CD1c-positive myeloid dendritic cell (primary cell): Measurements from ENCODE around the gene RAB5B.
"Not testable (repeated sequence)": the region's sequence is repeated elsewhere in the genome, so short reads cannot be mapped to it uniquely, and the experiment has no call there.

Experiments used
- DNase-seq: peaks from one replicate; pipeline ENCODE4 v3.0.0-alpha.2; 2016; ENCODE audit errors: extremely low spot score

Gene RAB5B

DNA sequence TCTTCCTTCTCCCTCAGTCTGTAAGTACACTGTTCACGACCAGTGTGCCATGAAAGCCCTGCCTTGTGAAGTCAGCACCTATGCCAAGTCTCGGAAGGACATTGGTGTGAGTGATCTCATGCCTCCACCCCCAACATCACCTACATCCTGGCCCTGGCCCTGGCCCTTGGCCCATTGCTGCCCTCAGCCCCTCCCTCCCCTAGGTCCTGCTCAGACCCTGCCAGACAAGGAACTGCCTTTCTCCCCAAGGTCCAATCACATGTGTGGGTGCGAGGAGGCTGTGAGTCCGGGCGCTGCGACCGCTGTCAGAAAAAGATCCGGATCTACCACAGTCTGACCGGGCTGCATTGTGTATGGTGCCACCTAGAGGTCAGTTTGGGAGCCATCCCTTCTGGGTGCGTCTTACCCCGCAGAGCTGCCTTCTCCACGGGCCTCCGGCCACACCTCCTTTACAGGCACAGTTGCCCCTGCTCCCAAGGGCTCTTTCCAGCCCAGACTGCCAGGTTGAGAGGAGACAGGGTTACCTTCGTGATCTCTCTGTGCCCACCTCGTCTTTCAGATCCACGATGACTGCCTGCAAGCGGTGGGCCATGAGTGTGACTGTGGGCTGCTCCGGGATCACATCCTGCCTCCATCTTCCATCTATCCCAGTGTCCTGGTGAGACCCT is 33.7 kb upstream of the RAB5B start:
- DNase-seq = peak; percentile 91

DNA sequence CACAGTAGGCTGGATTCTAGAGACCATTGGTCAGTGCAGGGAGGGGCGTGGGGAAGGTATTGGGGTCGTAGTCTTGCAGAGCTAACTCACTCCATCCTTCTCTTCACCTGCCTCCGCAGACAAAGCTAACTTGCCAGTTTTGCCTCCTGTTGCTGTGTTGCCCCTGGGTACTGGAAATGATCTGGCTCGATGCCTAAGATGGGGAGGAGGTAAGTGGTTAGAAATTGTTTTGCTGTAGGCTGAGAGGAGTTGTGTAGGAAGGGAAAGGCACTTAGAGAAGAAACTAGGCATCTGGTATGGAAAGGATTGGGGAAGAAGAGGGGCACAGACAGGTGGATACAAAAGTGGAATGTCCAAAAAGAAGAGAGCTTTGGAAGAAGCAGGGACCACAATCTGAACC is 31.8 kb upstream of the RAB5B start:
- DNase-seq = no peak

DNA sequence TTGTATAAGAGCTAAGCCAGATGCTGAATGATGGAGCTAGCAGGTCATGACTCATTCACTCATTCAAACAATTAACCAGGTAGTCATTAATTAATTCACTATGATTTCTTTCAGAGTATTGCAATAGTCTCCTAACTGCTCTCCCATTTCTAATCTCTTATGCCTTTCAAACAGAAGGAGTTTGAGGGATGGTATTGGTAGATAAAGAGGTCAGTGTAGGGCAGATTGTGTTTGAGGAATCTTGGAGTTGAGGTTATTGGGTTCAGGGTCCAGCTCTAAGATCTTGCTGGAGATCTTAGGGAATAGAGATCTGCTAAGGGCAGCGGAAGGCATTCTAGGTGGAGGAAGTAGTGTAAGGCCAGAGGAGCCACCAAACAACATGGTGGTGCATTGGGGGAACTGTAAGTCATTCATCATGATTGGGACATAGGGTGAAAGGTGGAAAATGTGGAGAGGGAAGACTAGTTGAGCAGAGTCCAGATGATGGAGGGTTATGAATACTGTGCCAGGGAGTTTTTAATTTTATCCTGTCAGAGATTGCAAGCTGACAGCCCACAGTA is 31.2 kb upstream of the RAB5B start:
- no peak for DNase-seq

DNA sequence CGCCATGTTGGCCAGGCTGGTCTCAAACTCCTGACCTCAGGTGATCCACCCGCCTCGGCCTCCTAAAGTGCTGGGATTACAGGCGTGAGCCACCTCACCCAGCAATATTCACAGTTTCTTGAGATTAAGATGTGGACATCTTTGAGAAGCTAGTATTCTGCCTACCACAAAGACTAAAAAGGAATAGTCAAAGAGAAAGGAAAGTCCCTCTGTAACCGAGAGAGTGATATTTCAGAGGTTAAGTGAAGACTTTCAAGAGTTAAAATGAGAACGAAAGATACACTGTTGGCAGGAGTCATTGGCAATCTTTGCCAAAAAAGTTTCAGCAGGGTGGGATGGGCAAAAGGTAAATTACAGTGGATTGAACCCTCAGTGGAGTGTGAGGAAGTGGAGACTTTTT is 27.3 kb upstream of the RAB5B start:
- no peak for DNase-seq

DNA sequence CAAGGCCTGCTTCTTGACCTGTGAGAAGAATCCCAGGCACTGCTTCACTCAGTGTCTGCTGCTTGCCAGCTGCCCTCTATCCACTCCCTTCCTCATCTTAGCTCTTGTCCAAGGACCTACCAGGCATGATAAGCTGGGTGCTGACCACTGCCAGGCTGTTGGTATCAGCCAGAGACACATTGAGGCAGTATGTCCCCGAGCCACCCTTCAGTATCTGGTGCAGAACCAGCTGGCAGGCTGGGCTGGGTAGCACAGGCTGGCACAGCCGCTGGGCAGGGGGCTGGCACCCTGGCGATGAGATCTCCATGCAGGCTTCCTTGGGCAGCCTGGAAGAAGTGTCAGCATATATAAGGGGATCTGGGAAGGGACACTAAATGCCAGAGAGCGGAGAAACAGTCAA is 18.5 kb upstream of the RAB5B start:
- no peak for DNase-seq

DNA sequence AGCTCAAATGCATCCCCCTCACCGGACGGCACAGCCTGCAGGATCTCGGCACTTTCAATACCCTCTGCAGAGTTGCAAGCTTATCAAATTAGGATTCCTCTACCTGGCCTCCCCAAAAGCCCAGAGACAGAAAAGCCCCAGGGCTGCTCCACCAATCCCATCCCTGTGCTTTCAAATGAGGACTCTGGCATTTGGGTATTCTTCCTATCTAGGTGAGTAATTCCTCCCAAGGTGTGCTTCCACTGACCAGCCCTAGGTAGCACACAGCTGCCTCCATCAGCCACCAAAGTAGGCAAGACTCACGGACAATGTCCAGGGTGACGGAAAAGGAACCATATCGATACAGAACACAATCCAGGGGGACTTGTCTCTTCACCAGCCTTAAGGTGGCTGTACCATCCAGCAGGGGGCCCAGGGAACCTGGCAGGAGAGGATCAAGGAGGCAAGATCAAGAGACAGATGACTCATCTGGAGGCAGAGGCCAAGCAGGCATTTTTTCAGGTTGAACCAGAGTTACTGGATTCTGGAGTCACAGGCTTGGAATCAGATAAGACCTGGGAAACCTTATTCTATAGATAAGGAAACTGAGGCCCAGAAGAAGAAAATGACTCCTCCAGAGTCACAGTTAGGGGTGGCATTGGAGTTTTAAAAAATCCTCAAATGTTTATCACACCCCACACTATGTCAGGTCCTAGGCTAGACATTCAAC is 17.9 kb upstream of the RAB5B start:
- no peak for DNase-seq

DNA sequence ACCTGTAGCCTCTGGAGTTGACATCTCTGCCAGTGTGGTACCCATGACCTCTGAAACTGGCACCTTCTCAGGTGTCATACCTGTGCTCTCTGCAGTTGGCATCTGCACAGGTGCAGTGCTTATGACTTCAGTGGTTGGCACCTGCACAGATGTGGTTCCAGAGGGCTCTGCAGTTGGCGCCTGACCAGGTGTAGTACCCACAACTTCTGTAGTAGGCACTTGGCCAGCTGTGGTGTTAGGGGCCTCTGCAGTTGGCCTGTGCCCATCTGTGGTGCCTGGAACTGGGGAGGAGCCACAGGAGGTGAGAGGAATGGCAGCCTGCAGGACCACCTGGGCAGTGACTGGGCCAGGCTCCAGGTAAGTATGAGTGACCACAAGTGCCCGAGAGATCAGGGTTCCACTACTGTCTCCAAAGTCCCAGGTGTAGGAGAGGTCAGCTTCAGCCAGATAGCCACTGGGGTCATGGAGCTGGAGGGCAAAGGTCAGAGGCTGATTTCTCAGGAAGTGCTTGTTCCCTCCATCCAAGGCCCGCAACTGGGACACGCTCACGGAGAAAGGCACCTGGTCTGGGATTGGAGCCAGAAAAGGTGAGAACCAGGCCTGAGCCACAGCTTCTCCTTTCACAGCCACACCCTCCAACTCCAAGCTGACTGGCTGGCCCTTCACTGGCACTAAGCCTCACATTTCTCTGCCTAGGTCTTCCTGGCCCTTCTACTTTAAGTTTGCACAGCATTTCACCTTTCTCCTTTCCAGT is 16.6 kb upstream of the RAB5B start:
- DNase-seq = no peak

DNA sequence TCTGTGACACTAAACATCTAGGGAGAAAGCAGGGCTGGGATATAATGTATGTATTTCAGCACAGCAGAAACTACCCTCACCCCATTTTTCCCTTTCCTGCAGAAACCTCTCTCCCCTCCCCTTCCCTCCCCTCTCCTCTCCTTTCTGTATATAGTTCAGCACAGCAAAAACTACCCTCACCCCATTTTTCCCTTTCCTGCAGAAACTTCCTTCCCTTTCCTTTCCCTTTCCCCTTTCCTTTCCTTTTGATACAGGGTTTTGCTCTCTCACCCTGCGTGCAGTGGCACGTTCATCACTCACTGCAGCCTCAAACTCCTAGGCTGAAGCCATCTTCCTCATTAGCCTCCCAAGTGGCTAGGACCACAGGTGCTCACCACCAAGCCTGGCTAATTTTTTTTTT is 10.1 kb upstream of the RAB5B start:
- no peak for DNase-seq

DNA sequence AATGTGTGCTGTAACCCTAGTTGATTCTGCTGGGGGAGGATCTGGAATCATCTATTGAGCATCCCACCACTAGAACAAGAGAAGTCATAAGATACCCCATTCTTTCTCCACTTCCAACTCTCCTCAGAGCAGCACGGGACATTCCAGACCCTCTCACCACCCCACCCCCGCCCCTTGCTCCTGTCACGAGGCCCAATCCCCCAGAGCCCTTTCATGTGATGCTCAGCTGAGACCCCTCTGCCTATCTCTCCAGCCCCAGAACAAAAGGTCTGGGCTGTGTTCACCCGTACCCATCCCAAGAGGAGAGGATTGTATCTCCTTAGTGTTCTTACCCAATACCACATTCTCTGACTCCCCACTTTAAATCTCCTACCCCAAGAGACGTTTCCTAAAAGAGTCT is 8.6 kb upstream of the RAB5B start:
- no peak for DNase-seq

DNA sequence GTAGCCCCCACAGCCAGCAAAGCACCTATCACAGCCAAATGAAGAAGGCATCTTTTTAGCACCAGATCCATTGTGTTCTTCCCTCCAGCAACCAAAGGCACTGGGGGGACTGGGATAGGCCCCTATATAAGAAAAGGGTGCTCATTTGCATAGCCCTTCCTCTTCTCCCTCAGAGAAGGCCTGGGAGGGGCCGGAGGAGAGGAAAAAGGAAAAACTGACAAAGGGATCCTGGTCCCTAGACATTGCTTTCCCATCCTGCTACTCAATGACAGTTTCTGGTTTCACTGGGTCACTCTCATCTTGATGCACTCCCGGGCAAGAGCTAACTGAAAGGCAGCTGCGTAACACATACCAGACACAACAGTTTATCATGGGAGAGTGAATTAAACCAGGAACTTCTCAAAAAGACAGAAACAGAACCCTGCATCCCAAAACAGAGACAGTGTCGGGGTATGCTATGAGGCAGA is 7.9 kb upstream of the RAB5B start, which contains the start of gene PMEL:
Gene PMEL, minus strand, starts transcription at position 102 of the 467 bp plus-strand sequence. Its CDS starts 31 bp downstream, at position 71.
- DNase-seq = peak; percentile 15

DNA sequence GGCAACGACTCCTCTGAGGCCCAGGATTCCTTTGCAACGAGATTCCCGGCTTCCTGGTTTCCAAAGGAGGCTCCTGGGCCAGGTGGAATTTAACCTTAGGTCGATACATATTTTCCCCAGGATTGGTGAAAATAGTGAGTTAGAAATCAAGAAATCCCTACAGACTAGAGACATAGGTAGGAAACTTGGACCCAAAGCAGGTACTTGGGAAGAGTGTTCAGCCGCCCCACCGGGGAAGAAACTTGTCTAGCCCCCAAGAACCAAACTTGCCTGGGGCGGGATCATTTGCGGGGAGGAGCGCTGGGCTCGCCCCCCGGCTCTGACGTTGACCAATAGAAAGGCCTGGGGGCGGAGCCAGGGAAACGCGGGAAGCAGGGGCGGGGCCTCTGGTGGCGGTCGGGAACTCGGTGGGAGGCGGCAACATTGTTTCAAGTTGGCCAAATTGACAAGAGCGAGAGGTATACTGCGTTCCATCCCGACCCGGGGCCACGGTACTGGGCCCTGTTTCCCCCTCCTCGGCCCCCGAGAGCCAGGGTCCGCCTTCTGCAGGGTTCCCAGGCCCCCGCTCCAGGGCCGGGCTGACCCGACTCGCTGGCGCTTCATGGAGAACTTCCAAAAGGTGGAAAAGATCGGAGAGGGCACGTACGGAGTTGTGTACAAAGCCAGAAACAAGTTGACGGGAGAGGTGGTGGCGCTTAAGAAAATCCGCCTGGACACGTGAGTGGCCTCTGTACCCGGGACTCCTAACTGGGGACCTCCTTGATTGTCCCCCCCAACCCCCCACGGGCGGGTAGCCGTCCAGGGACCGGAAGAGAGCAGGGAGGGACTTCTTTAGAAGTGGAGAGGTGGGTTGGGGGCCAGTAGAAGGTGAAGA is 7.2 kb upstream of the RAB5B start, which contains the start of gene CDK2:
Gene CDK2, plus strand, starts transcription at position 423 of the 874 bp plus-strand sequence. Its CDS starts 179 bp downstream, at position 602.
- peak; percentile 92 for DNase-seq

DNA sequence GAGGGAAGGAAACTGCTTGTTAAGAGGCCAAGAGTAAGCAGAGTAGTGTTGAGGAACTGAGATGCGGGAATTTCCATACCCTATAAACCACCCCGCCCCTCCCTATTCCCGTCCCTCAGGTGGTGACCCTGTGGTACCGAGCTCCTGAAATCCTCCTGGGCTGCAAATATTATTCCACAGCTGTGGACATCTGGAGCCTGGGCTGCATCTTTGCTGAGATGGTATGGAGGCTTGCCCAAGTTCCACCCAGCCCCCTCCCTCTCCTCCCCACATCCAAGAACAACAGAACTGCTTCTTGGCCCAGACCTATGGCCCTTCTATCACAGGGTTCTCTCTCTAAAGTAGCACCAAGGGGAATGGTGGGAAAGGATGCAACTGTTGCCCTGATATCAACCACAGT is 4.5 kb upstream of the RAB5B start:
- no peak for DNase-seq

DNA sequence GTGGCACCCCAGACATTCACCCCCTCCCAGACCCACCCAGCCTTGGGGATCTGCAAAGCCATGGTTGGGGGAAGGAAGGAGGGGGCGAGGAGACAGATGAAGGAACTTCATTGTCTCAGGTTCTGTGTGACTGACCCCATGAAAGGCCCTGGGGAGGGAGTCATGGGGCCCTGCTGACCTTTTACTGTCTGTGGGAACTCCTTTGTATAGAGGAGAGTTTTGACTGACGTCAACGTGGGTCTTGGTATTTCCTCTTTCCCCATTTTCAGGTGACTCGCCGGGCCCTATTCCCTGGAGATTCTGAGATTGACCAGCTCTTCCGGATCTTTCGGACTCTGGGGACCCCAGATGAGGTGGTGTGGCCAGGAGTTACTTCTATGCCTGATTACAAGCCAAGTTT is 3.1 kb upstream of the RAB5B start:
- no peak for DNase-seq

DNA sequence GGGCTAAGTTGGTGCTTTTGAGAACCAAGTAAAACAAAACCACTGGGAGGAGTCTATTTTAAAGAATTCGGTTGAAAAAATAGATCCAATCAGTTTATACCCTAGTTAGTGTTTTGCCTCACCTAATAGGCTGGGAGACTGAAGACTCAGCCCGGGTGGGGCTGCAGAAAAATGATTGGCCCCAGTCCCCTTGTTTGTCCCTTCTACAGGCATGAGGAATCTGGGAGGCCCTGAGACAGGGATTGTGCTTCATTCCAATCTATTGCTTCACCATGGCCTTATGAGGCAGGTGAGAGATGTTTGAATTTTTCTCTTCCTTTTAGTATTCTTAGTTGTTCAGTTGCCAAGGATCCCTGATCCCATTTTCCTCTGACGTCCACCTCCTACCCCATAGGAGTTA is 1.8 kb upstream of the RAB5B start:
- no peak for DNase-seq

DNA sequence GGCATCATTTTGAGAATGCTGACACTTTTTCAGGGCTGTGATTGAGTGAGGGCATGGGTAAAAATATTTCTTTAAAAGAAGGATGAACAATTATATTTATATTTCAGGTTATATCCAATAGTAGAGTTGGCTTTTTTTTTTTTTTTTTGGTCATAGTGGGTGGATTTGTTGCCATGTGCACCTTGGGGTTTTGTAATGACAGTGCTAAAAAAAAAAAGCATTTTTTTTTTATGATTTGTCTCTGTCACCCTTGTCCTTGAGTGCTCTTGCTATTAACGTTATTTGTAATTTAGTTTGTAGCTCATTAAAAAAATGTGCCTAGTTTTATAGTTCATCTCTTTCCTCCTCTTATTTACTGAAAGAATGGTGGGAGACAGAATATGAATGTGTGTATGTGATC is 1.4 kb upstream of the RAB5B start:
- no peak for DNase-seq

DNA sequence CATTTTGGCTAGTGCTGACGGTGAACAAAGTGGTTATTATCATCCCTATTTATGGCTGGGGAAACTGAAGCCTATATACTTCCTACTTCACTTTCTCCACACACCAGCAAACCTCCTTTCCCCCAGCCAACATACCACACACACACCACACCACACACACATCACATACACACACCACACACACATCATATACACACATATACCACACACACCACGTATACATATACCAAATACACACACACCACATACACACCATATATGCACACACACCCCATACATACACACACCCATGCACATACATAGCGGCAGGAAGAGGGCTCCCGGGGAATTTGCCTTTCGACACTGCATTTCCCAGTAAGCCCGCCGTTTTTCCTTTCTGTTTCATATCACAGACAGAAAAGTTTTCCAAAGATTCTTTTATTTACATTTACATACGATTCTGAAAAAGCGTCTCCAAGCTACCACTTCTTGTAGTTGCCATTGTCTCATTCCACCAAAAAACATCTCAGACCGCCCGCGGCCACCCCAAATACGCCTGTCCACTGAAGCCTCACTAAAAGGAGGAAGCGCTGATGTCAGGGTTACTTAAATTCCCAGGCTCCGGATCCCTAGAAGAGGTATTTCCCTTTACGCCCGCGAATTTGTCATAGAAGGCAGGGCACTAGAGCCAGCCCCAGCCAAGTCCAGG is 823 bp upstream of the RAB5B start:
- DNase-seq = no peak

DNA sequence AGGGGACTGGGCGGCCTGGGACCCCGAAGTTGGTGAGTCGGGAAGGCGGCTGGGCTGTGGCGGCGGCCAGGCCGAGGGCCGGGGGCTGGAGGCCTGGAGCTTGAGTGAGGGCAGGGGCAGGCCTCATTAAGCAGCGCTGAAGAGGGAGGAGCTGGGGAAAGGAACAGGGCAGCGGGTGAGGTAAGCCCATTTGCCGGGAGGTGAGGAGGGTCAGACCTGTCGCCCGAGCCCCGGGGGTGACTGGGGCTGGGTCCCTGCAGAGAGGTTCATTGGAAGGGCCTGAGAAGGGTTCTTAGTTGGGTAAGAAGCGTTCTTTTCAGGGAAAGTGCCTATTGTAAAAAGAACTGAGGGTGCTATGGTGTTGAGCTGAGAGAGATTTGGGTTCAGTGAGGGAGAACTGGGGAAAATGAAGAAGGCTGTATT is 441 bp downstream of the RAB5B start:
- peak; percentile 30 for DNase-seq

DNA sequence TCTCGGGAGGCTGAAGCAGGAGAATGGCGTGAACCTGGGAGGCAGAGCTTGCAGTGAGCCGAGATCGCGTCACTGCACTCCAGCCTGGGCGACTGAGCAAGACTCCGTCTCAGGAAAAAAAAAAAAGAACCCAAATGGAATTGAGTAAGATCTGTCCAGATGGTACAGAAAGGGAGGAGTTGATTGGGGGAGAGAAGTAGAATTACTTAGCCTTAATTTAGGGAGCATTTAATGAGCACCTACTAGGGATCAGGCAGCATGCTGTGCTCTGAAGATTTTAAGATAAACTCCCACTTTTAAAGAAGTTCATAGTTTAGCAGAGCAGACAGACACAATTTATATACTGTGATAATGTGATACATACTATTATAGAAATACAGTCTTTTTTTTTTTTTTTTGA is 4.5 kb downstream of the RAB5B start:
- no peak for DNase-seq

DNA sequence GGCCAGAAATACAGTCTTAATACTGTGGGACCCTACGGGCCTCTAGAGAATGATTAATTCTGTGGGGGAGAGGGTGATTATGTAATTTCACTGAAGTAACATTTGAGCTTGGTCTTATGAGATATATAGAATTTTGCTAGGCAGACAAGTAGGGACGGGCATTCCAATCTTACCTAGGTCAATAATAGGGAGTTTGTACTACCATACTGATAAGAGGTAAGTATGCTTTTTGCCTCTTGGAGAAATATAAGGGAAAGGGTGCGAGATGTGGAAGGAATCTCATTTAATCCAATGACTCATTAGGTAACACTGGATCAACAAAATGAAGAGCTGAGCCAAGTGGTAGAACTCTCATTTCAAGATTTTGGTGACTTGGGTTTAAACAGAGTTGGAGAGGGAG is 5.2 kb downstream of the RAB5B start:
- no peak for DNase-seq

DNA sequence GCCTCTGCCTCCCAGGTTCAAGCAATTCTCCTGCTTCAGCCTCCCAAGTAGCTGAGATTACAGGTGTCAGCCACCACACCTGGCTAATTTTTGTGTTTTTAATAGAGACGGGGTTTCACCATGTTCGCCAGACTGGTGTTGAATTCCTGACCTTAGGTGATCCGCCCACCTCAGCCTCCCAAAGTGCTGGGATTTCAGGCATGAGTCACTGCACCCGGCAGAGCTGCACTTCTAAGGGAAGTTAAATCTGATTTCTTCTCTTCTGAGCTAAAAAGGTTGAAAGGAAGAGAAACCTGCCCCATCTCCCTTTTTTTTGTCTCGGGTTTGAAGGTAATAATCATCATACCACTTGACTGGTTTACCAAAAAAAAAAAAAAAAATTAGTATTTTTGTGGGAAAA is 8.0 kb downstream of the RAB5B start:
- DNase-seq = not testable (repeated sequence)
